Fibroblast of lung (primary cell): ENCODE results near the gene RFPL1. TPM values are rescaled to one million over a fixed set of nuclear protein-coding genes. Genes with fewer than 3 reads are reported as not detected.

ENCODE experiments used
- DNase-seq, 2 donors: peaks; one replicate each; pipeline versions ENCODE4 v3.0.0 to v3.0.0-alpha.2; 2010; ENCODE audit warnings: low read depth in 2 of 2
- H2AFZ ChIP-seq: 2 replicates; pipeline ENCODE4 v1.5.1; 2012; ENCODE audit warnings: low read length, control low read depth, inconsistent platforms
- H3K27ac ChIP-seq: 2 replicates; pipeline ENCODE4 v1.5.1; 2011; ENCODE audit warnings: low read length, control low read depth; ENCODE audit not compliant: insufficient read depth
- H3K27me3 ChIP-seq: 2 replicates; pipeline ENCODE4 v1.5.1; 2011; ENCODE audit warnings: mild to moderate bottlenecking, low read length; ENCODE audit not compliant: control insufficient read depth, insufficient read depth
- H3K36me3 ChIP-seq: 2 replicates; pipeline ENCODE4 v1.5.1; 2011; ENCODE audit warnings: low read length; ENCODE audit not compliant: control insufficient read depth, insufficient read depth
- H3K4me1 ChIP-seq: 2 replicates; pipeline ENCODE4 v1.5.1; 2011; ENCODE audit warnings: low read length; ENCODE audit not compliant: control insufficient read depth, insufficient read depth; ENCODE audit errors: extremely low read depth
- H3K4me2 ChIP-seq: 2 replicates; pipeline ENCODE4 v1.5.1; 2011; ENCODE audit warnings: low read length, control low read depth; ENCODE audit not compliant: insufficient read depth; ENCODE audit errors: extremely low read depth
- H3K4me3 ChIP-seq, 4 experiments: fragments of 200-600 bp in 1 of 4; sonication (generic) in 1 of 4; replicated peaks in 1 of 4; 2 replicates each; pipeline ENCODE4 v1.5.1; 2011 to 2016; ENCODE audit warnings: low read length in 4 of 4, low read depth in 3 of 4, mild to moderate bottlenecking in 3 of 4, control low read depth in 2 of 4, inconsistent platforms in 1 of 4, mixed read lengths in 1 of 4; ENCODE audit not compliant: insufficient read depth in 1 of 4; ENCODE audit errors: control extremely low read depth in 1 of 4
- H3K79me2 ChIP-seq: 2 replicates; pipeline ENCODE4 v1.5.1; 2012; ENCODE audit warnings: mild to moderate bottlenecking, low read length, inconsistent platforms; ENCODE audit not compliant: control insufficient read depth, insufficient read depth
- H3K9ac ChIP-seq: 2 replicates; pipeline ENCODE4 v1.5.1; 2011; ENCODE audit warnings: mild to moderate bottlenecking, low read length, control low read depth; ENCODE audit not compliant: insufficient read depth
- H3K9me3 ChIP-seq: 2 replicates; pipeline ENCODE4 v1.5.1; 2012; ENCODE audit warnings: low read depth, low read length; ENCODE audit not compliant: control insufficient read depth, insufficient read depth
- H4K20me1 ChIP-seq: 2 replicates; pipeline ENCODE4 v1.5.1; 2011; ENCODE audit warnings: low read length; ENCODE audit not compliant: control insufficient read depth, insufficient read depth; ENCODE audit errors: extremely low read depth
- CTCF ChIP-seq, 2 donors: IDR thresholded peaks in 1 of 2; conservative IDR thresholded peaks in 1 of 2; 1 replicate in 1 of 2; 2 replicates in 1 of 2; pipeline ENCODE4 v1.5.1; 2011 to 2012; ENCODE audit warnings: low read length in 2 of 2, control low read depth in 1 of 2, inconsistent platforms in 1 of 2, low read depth in 1 of 2, mild to moderate bottlenecking in 1 of 2
- EZH2 ChIP-seq: IDR thresholded peaks from 2 replicates; pipeline ENCODE4 v1.5.1; 2012; ENCODE audit warnings: low read length, control low read depth, mild to moderate bottlenecking; ENCODE audit errors: missing control alignments
- polyA plus RNA-seq, 2 donors: library from polyadenylated mRNA; depleted of rRNA in 1 of 2; stranded (reverse) in 1 of 2; unstranded in 1 of 2; fragments of >200 nt; gene quantifications; 2 replicates each; pipeline ENCODE4 v1.2.1, GENCODE V29; 2011 to 2012; ENCODE audit warnings: missing spikeins in 1 of 2
- total RNA-seq: library from RNA; depleted of rRNA; stranded (reverse); fragments of >200 nt; gene quantifications from 2 replicates; pipeline ENCODE4 v1.2.1, GENCODE V29; 2014

The RFPL1 gene
- total and polyA plus RNA-seq, 2 donors (not counting 1 experiment from before 2014, with no cell fraction given) = not detected

- Histone ChIP-seq H3K4me1 (no peaks in the 10 kb centered on the region), H3K9ac (no peak overlapping the region), H3K36me3 (no peaks in the 10 kb centered on the region), H2AFZ (no peak overlapping the region), H4K20me1 (no peaks in the 10 kb centered on the region), H3K27me3 (no peaks in the 10 kb centered on the region), H3K79me2 (no peaks in the 10 kb centered on the region), H3K4me3 (no peak overlapping the region), H3K4me2 (no peak overlapping the region), H3K9me3 (no peaks in the 10 kb centered on the region), H3K27ac (no peak overlapping the region)
- DNase-seq = no peak
- TF ChIP-seq EZH2 (no peak), CTCF (conservative IDR thresholded peaks at IDR 0.05 in 1 of 2, IDR thresholded peaks at IDR 0.05 in 1 of 2; ENCODE audit: low read depth in 1 of 2, low read length in 2 of 2) (no peak)
Observed at GRCh38 chr22:29459773-29460172, 21.4 kb downstream of the RFPL1 start.

GRCh38 chr22:29461263-29461662, 22.9 kb downstream of the RFPL1 start:
- Histone ChIP-seq H3K4me2 (no peak overlapping the region), H2AFZ (no peak overlapping the region), H4K20me1 (no peaks in the 10 kb centered on the region), H3K9me3 (no peaks in the 10 kb centered on the region), H3K9ac (no peak overlapping the region), H3K27me3 (peaks cover 3% of the 10 kb centered on the region), H3K4me3 (no peak overlapping the region), H3K79me2 (no peaks in the 10 kb centered on the region), H3K27ac (no peak overlapping the region), H3K36me3 (no peaks in the 10 kb centered on the region), H3K4me1 (no peaks in the 10 kb centered on the region)
- DNase-seq = no peak
- TF ChIP-seq CTCF (conservative IDR thresholded peaks at IDR 0.05 in 1 of 2, IDR thresholded peaks at IDR 0.05 in 1 of 2; ENCODE audit: low read depth in 1 of 2, low read length in 2 of 2) (no peak), EZH2 (no peak)

DNA sequence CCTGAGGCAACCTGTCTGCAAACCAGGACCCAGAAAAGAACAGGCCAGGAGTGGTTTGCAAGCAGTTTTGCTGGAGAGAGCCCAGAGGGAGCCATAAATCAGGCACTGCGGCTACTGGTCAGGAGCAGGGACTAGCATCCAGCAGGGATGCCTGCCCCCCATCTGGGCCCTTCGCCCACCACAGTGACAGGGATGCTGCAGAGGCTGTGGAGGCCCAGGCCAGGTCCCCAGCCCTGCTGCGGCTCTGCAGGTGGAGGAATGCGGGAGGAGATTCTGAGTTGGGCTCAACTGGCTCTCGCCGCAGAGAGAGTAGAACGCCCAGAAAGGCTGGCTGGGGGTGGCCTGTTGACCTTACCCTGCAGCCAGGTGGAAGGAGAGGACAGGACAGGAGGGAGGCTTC, 25.2 kb downstream of the RFPL1 start:
- H3K36me3 ChIP-seq = no peaks in the 10 kb centered on the region
- DNase-seq = no peak
- no peak overlapping the region for H3K9ac ChIP-seq
- TF ChIP-seq CTCF (conservative IDR thresholded peaks at IDR 0.05 in 1 of 2, IDR thresholded peaks at IDR 0.05 in 1 of 2; ENCODE audit: low read depth in 1 of 2, low read length in 2 of 2) (no peak), EZH2 (no peak)
- H3K4me1 ChIP-seq = no peaks in the 10 kb centered on the region
- no peak overlapping the region for H3K27ac ChIP-seq
- no peaks in the 10 kb centered on the region for H3K9me3 ChIP-seq
- H3K27me3 ChIP-seq = peaks cover 3% of the 10 kb centered on the region
- H3K4me2 ChIP-seq = no peak overlapping the region
- H2AFZ ChIP-seq = no peak overlapping the region
- H4K20me1 ChIP-seq = no peaks in the 10 kb centered on the region
- H3K79me2 ChIP-seq = no peaks in the 10 kb centered on the region
- H3K4me3 ChIP-seq = no peak overlapping the region
